Thyroid gland (tissue), 4 donors: Measurements from ENCODE around the gene GSTA4. TPM values are rescaled to one million over a fixed set of nuclear protein-coding genes. Genes with fewer than 3 reads are reported as not detected.

Experiments used
- DNase-seq, 2 donors: peaks; one replicate each; pipeline ENCODE4 v3.0.0-alpha.2; 2019
- H3K27ac ChIP-seq, 3 donors: fragments of 200-600 bp; sonication (generic); 1 replicate in 2 of 3; 2 replicates in 1 of 3; pipeline ENCODE4 v1.5.1; 2016 to 2019; ENCODE audit warnings: mild to moderate bottlenecking in 1 of 3, moderate library complexity in 1 of 3
- H3K27me3 ChIP-seq: fragments of 200-600 bp; sonication (generic); one replicate; pipeline ENCODE4 v1.5.1; 2019
- H3K36me3 ChIP-seq, 2 donors: fragments of 200-600 bp; sonication (generic); one replicate each; pipeline ENCODE4 v1.5.1; 2016 to 2019
- H3K4me1 ChIP-seq, 2 donors: fragments of 200-600 bp; sonication (generic); one replicate each; pipeline ENCODE4 v1.5.1; 2017 to 2019
- H3K4me3 ChIP-seq, 3 donors: fragments of 200-600 bp; sonication (generic); replicated peaks in 1 of 3; 1 replicate in 2 of 3; 2 replicates in 1 of 3; pipeline ENCODE4 v1.5.1; 2016; ENCODE audit warnings: mild to moderate bottlenecking in 1 of 3
- H3K9me3 ChIP-seq: fragments of 200-600 bp; sonication (generic); one replicate; pipeline ENCODE4 v1.5.1; 2017
- POLR2A ChIP-seq, 2 donors: fragments of 450-650 bp; IDR thresholded peaks; one replicate each; pipeline ENCODE4 v1.6.1; 2017; ENCODE audit warnings: antibody characterized with exemption in 2 of 2, mild to moderate bottlenecking in 2 of 2, moderate library complexity in 1 of 2
- WGBS, 2 donors: methylation state at CpG; one replicate each; pipeline ENCODE4 v1.1.5; 2017; 5-methylcytosine and 5-hydroxymethylcytosine counted together
- intact Hi-C: fragments of 100-400 bp; cut with DNase I; formaldehyde crosslinking; loops from one replicate; pipeline ENCODE4 v1.15.1; 2023
- total RNA-seq, 4 donors: library from RNA; depleted of rRNA; stranded (reverse); fragments of >200 nt; gene quantifications; one replicate each; pipeline ENCODE4 v1.2.3, GENCODE V29; 2016
- TF ChIP-seq, protein P1 (sequence below), 6 experiments: fragments of 200-600 bp in 3 of 6; fragments of 450-650 bp in 3 of 6; sonication (generic) in 3 of 6; IDR thresholded peaks; one replicate each; pipeline ENCODE4 v1.5.1; 2016 to 2019; ENCODE audit warnings: antibody characterized with exemption in 6 of 6, mild to moderate bottlenecking in 2 of 6, inconsistent platforms in 1 of 6, moderate library complexity in 1 of 6

GSTA4 gene
- total RNA-seq, 4 donors from 2014 or later, result 20.9 to 24.7 (median 24.6) TPM

DNA sequence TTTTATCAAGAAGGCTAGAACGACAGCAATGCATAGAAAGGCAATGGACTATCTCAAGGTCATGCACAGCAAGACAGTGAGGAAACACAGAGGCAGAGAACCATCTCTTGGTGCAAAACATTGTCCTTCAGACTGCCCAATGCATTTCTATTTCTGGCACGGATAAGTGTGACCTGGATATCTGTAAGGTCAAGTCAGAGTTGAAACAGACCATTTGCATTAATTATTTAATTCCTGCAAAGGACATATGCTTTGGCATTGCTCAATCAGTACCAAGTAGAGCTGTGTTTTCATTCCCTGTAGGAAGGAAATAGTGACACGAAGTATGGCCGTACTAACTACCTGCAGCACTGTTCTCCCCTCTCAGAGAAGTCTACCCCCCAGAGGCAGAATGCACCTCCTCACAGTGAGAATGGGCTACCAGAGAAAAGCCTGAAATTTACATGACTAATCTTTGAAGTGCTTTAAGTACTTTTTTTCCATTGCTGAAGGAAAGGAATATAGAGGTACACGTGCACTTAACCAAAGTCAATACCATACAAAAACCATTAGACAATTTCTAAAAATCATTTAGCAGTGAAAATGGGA is 32.1 kb upstream of the GSTA4 start:
- H3K27ac ChIP-seq, result no peak overlapping the region
- H3K36me3 ChIP-seq, result peaks cover 6 to 26% of the 10 kb centered on the region in 2 donors
- H3K27me3 ChIP-seq, result no peaks in the 10 kb centered on the region
- H3K4me1 ChIP-seq, result no peaks in the 10 kb centered on the region
- H3K9me3 ChIP-seq, result no peaks in the 10 kb centered on the region
- TF ChIP-seq POLR2A (IDR thresholded peaks at IDR 0.05), result no peak
- TF ChIP-seq, protein P1, sequence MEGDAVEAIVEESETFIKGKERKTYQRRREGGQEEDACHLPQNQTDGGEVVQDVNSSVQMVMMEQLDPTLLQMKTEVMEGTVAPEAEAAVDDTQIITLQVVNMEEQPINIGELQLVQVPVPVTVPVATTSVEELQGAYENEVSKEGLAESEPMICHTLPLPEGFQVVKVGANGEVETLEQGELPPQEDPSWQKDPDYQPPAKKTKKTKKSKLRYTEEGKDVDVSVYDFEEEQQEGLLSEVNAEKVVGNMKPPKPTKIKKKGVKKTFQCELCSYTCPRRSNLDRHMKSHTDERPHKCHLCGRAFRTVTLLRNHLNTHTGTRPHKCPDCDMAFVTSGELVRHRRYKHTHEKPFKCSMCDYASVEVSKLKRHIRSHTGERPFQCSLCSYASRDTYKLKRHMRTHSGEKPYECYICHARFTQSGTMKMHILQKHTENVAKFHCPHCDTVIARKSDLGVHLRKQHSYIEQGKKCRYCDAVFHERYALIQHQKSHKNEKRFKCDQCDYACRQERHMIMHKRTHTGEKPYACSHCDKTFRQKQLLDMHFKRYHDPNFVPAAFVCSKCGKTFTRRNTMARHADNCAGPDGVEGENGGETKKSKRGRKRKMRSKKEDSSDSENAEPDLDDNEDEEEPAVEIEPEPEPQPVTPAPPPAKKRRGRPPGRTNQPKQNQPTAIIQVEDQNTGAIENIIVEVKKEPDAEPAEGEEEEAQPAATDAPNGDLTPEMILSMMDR (IDR thresholded peaks at IDR 0.05), result no peak
- no peak for DNase-seq
- WGBS, 2 donors, result 86 to 88% methylated on average over 5 of the region's 5 CpGs
- H3K4me3 ChIP-seq, result no peak overlapping the region
- intact Hi-C loops, result no loop called here

DNA sequence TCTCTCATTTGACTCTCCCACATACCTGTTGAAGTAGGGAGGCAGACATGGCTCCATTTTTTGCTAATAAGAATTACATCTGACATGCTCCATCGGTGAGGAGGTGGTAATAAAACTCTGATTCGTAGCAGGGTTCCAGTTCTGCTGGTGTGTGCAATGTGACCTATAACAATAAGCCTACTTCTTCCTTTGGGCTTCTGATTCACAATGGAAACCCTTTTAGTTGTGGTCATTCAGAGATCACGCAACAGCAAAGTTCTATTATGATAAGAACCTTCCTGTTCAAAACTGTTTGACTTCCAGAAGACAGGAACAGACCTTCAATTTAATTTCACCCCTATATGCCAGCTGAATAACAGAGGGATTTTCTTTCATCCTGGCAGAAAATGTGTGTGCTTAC is 31.4 kb upstream of the GSTA4 start:
- H3K4me1 ChIP-seq, result no peaks in the 10 kb centered on the region
- intact Hi-C loops, result no loop called here
- DNase-seq, result no peak
- WGBS, 2 donors, result 84 to 86% methylated on average over 3 of the region's 3 CpGs
- no peaks in the 10 kb centered on the region for H3K27me3 ChIP-seq
- TF ChIP-seq POLR2A (IDR thresholded peaks at IDR 0.05), result no peak
- TF ChIP-seq, protein P1 (IDR thresholded peaks at IDR 0.05), result no peak
- peaks cover 6 to 26% of the 10 kb centered on the region in 2 donors for H3K36me3 ChIP-seq
- H3K9me3 ChIP-seq, result no peaks in the 10 kb centered on the region
- H3K4me3 ChIP-seq, result no peak overlapping the region
- H3K27ac ChIP-seq, result no peak overlapping the region

DNA sequence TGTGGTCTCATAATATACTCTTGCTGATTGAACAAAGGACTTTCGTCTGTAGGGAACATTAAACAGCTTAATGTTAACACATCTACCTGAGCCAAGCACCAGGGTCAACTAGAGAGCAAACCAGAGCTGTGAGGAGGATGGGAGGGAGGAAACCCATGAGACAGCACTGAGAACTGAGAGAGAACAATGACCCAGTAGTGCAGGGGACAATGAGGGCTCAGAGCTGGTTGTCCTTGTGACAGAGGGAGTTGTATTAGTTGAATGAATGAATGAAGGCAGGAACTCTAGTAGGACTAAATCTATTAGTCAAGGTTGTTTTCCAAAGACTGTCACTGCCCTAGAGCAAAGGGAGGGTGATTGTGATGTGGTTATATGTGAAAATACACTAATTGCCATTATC is 28.2 kb upstream of the GSTA4 start:
- H3K36me3 ChIP-seq, result peaks cover 3 to 13% of the 10 kb centered on the region in 2 donors
- intact Hi-C loops, result no loop called here
- TF ChIP-seq POLR2A (IDR thresholded peaks at IDR 0.05), result no peak
- WGBS, 2 donors, result 96 to 97% methylated on average over 1 of the region's 1 CpG
- H3K27ac ChIP-seq, result no peak overlapping the region
- H3K4me3 ChIP-seq, result no peak overlapping the region
- no peaks in the 10 kb centered on the region for H3K27me3 ChIP-seq
- DNase-seq, result no peak
- no peaks in the 10 kb centered on the region for H3K9me3 ChIP-seq
- no peaks in the 10 kb centered on the region for H3K4me1 ChIP-seq

DNA sequence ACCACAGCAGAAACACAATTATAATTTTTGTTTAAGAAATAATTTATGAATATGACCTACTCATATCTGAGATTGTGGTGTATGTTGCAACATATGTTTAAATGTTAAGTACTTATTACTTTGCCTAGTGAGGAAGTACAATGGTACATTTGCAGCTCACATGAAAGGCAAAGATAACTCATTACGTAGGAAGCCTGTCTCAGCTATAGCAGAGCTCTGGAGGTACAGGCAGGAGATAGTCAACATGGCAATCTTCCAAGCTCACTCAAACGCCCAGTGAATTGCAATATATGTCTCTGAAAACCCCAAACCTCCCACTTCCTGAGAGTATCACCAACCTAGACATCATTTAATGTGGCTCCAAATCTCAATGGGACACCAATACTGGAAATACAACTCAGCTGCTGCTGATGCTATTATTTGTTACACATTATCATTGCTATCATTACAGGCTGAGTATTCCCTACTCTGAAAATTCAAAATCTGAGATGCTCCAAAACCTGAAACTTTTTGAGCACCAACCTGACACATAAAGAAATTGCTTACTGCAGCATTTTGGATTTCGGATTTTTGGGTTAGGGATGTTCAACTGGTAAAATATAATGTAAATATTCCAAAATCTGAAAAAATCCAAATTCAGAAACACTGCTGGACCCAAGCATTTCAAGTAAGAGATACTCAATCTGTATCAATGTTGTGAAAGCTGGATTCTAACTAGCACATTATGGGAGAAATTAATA is 25.1 kb upstream of the GSTA4 start:
- Histone ChIP-seq H3K4me1 (no peaks in the 10 kb centered on the region), H3K27me3 (no peaks in the 10 kb centered on the region), H3K36me3 (peaks cover 14 to 15% of the 10 kb centered on the region in 2 donors), H3K27ac (no peak overlapping the region), H3K9me3 (no peaks in the 10 kb centered on the region), H3K4me3 (no peak overlapping the region)
- DNase-seq, result no peak
- 77 to 85% methylated on average over 3 of the region's 3 CpGs for WGBS, 2 donors
- TF ChIP-seq, protein P1 (IDR thresholded peaks at IDR 0.05), result no peak
- TF ChIP-seq POLR2A (IDR thresholded peaks at IDR 0.05), result no peak
- intact Hi-C loops, result no loop called here

DNA sequence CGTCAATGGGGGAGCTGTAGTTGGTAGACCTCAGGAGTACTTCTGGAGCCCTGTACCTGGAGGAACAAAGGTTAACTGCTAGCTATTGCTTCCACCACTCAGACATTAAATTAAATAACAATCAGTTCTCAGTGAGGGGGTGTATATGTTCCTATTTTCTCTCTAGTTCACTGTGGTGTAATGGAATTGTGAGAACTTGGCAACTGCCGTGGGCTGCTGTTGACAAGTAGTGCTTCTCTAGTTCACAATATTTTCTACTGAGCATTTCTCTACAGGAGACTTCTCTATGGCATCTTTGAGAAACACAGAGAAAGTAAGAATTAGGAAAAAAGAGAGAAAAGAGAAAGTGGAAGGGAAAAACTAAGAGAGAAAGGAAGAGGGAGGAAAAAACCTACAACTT is 23.4 kb upstream of the GSTA4 start:
- WGBS, 2 donors, result 94% methylated on average over 2 of the region's 2 CpGs
- Histone ChIP-seq H3K27me3 (no peaks in the 10 kb centered on the region), H3K4me3 (no peak overlapping the region), H3K27ac (no peak overlapping the region), H3K4me1 (no peaks in the 10 kb centered on the region), H3K9me3 (no peaks in the 10 kb centered on the region), H3K36me3 (peaks cover 16 to 17% of the 10 kb centered on the region in 2 donors)
- no peak for TF ChIP-seq POLR2A (IDR thresholded peaks at IDR 0.05)
- TF ChIP-seq, protein P1 (IDR thresholded peaks at IDR 0.05), result no peak
- no peak for DNase-seq
- intact Hi-C loops, result no loop called here
